GM12874 (cell line): ENCODE data around the gene SLC35F4.

Experiments
- TF ChIP-seq, protein P1 (sequence below): IDR thresholded peaks from 2 replicates; pipeline ENCODE4 v1.5.1; 2011; ENCODE audit warnings: low read depth, mild to moderate bottlenecking, control low read depth, low read length, moderate library complexity; ENCODE audit not compliant: insufficient read depth

Gene SLC35F4

DNA sequence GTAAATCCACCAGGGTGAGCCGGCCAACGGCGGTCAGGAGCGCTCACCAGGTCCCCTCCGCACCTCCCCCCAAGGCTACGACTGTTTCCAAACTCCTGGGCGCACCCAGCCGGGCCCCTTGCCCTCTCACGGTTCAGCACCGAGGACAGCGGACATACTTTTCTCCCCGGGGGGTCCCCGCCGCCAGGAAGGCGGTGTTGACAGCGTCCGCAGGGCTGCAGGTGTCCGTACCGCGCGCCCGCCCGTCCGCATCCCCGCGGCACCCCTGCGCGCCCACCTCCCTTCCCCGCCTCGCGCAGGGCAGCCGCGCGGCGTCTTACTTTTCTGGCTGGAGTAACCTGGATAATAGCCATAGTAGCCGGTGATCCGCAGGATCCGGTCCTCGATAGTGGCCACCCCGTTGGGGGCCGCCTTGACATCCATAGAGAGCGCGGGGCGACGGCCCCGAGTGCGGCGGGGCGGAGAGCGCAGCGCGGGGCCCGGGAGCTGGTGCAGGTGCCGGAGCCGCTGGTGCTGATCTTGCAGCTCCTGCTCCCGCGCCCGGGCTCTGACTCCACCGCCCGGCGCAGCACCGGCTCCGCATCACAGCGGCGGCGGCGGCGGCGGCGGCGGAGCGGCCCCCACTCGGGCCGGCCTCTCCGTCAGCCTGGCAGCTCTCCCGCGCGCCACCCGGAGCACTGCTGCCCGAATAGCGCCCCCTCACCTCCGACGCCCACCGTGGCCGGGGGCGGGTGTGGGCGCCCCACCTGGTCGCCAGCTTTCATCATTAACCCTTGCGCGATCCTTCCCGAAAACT is at the start of gene SLC35F4:
SLC35F4 (minus strand) TSS at position 690 of the 796 bp plus-strand sequence.
- TF ChIP-seq, protein P1, sequence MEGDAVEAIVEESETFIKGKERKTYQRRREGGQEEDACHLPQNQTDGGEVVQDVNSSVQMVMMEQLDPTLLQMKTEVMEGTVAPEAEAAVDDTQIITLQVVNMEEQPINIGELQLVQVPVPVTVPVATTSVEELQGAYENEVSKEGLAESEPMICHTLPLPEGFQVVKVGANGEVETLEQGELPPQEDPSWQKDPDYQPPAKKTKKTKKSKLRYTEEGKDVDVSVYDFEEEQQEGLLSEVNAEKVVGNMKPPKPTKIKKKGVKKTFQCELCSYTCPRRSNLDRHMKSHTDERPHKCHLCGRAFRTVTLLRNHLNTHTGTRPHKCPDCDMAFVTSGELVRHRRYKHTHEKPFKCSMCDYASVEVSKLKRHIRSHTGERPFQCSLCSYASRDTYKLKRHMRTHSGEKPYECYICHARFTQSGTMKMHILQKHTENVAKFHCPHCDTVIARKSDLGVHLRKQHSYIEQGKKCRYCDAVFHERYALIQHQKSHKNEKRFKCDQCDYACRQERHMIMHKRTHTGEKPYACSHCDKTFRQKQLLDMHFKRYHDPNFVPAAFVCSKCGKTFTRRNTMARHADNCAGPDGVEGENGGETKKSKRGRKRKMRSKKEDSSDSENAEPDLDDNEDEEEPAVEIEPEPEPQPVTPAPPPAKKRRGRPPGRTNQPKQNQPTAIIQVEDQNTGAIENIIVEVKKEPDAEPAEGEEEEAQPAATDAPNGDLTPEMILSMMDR, result no peak

DNA sequence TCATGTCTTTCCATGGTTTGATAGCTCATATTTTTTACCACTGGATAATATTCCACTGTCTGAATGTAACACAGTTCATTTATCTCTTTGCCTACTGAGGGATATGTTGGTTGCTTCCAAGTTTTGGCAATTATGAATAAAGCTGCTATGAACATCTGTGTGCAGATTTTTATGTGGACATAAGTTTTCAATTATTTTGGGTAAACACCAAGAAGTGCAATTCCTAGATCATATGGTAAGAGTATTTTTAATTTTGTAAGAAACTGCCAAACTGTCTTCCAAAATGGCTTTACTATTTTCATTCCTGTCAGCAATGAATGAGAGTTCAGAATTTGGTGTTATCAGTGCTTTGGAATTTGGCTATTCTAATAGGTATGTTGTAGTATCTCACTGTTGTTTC is 43.7 kb upstream of the SLC35F4 start:
- TF ChIP-seq, protein P1, result no peak

DNA sequence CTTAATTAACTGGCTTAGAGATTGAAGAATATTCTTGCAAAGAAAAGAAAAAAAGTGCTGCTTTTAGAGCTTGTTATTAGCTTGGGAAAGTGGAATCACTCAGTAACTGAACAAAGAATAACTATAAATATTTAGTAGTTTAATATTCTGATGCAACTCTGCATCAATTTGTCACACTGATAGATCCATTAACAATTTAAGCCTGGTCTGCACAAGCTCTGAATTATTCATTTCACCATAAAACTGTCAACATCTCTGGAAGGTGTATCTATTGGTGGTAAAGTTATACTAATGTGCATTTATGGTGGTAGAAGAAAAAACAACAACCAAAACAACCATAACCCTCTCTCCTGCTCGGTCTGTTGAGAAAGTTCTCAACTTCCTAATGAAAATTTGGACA is 38.1 kb upstream of the SLC35F4 start:
- TF ChIP-seq, protein P1, result no peak

DNA sequence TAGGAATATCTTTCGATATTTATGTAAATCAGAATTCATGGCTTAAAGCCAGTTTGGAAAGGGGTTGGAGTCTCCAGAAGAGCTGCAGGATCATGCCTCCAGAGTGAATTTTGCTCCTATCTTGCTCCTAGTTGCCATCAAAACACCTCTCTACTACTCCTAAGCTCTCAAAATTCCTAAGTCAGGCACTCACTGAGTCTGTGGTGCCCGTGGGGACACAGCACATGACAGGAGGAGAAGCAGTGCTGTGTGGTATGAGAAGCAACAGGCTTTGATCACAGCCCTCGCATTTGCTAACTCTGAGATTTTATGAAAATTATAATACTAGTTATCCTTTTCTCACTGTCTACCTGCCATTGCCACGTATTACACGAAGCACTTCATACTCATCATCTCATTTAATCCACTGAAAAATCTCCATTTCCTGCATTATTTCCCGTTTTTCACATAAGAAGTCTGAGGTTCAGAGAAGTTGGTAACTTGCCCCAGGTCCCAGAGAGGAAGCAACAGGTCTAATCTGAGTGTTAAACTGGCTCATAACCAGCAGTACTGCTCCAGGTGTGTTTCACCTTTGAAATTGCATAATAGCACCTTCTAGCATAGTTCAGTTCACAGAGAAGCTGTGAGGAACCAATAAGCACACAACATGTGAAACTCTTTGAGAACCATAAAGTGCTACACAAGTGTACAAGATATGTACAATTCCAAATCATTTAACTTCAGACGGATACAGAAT is 33.1 kb upstream of the SLC35F4 start:
- TF ChIP-seq, protein P1, result no peak

DNA sequence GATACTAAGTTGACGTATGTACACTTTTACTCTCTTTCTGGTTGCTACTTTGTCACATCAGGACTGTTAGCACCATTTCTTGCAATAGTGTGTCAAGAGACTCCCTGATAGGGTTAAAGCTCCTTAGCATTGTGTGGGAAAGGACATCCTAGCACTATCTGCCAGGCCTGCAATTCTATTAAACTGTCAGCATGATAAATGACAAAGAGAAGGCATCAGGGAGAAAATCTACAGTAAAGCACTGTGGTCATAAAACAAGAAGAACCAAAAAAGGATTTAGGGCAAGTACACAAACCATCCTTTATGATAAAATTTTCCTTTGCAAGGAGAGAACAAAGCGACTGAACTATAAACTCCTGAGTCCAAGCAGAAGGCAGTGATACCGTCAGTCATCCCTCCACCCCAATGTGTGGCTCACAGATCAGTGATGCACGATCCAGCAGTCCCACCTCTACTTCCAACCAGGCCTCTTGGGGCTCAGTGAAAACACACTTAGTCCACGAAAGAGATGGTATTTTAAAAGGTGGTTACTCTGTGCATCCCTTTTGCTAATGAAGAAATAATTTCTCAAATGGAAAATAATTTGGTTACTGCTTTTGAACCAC is 31.4 kb upstream of the SLC35F4 start:
- TF ChIP-seq, protein P1, result no peak

DNA sequence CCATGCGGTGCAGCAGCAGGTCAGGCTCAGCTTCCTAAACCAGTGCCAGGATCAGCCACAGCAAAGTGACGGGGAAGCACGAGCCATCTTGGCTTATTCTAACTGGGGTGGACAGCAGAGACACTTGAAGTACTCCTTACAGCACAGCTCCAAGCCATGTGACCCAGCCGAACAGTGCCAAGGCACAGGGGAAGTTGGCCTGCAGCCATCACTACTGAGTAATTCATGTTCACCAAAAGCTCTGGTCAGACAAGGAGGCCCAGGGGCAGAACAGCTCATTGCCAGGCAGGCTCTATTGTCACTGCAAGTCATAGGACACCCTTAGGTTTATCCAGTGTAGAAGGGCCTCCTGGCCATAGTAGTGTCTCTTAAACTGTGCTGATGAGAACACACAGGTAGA is 23.4 kb upstream of the SLC35F4 start:
- TF ChIP-seq, protein P1, result no peak

DNA sequence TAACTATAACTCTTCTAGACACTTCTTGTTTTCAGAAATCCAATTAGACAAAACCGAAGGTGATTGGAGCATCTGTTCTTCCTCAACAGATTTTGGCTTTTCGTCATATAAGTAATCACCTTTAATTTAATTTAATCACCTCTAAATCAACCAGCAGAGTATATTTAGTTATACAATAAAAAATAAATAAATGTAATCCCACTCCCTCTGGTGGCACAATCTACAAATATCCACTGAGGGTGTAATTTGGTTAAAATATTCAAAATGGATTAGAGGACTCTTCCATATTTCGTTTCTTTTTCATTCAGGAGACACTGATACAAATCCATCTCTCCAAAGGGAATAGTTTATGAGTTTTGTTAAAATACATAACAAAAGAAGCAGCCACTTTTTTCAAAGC is 18.3 kb upstream of the SLC35F4 start:
- TF ChIP-seq, protein P1, result no peak
